Upper lobe of right lung (tissue), 1 donor: ENCODE results near the gene CCDC136. TPM values are rescaled to one million over a fixed set of nuclear protein-coding genes. Genes with fewer than 3 reads are reported as not detected.
A peak's percentile ranks its signal among the peaks of the same experiment; 100 is the strongest.

ENCODE experiments used
- ATAC-seq: fragments of 200-7000 bp; cut with Tn5 transposase; one replicate; pipeline ENCODE4 v1.9.1; 2020; ENCODE audit warnings: mild to moderate bottlenecking, moderate library complexity
- DNase-seq: peaks from one replicate; pipeline ENCODE4 v3.0.0-alpha.2; 2020
- H3K27ac ChIP-seq: fragments of 200-600 bp; one replicate; pipeline ENCODE4 v1.8.0; 2022
- H3K27me3 ChIP-seq: fragments of 200-600 bp; one replicate; pipeline ENCODE4 v1.8.0; 2022; ENCODE audit warnings: mild to moderate bottlenecking
- H3K36me3 ChIP-seq: fragments of 200-600 bp; one replicate; pipeline ENCODE4 v1.8.0; 2022
- H3K4me1 ChIP-seq: fragments of 200-600 bp; one replicate; pipeline ENCODE4 v1.8.0; 2022
- H3K4me3 ChIP-seq: fragments of 200-600 bp; one replicate; pipeline ENCODE4 v1.8.0; 2022; ENCODE audit warnings: mild to moderate bottlenecking
- H3K9me3 ChIP-seq: fragments of 200-600 bp; one replicate; pipeline ENCODE4 v1.8.0; 2022
- CTCF ChIP-seq: fragments of 200-600 bp; IDR thresholded peaks from one replicate; pipeline ENCODE4 v1.8.0; 2022; ENCODE audit warnings: antibody characterized with exemption
- intact Hi-C: fragments of 100-400 bp; cut with DNase I; formaldehyde crosslinking; loops from one replicate; pipeline ENCODE4 v1.11.0; 2022
- total RNA-seq: library from RNA; stranded (reverse); fragmentation: NEBNext Ultra II Directional; extraction: Animal tissue kit (Norgen Biotek cat#: 25700); gene quantifications from one replicate; pipeline ENCODE4 v1.2.1, GENCODE V29; 2021
- donor health status: DM: no; HTN: yes; CAD: no; lungs with severe emphysema.

CCDC136 gene
- total RNA-seq, 1 donor from 2014 or later, result 3.1 TPM

- ATAC-seq, result no peak
- Histone ChIP-seq H3K27ac (no peak overlapping the region), H3K27me3 (no peaks in the 10 kb centered on the region), H3K4me3 (no peak overlapping the region), H3K36me3 (no peaks in the 10 kb centered on the region), H3K9me3 (no peaks in the 10 kb centered on the region), H3K4me1 (no peaks in the 10 kb centered on the region)
- no peak for TF ChIP-seq CTCF
- intact Hi-C loops, result no loop called here
- no peak for DNase-seq
Observed at GRCh38 chr7:128778946-128779345, 12.8 kb upstream of the CCDC136 start.

DNA sequence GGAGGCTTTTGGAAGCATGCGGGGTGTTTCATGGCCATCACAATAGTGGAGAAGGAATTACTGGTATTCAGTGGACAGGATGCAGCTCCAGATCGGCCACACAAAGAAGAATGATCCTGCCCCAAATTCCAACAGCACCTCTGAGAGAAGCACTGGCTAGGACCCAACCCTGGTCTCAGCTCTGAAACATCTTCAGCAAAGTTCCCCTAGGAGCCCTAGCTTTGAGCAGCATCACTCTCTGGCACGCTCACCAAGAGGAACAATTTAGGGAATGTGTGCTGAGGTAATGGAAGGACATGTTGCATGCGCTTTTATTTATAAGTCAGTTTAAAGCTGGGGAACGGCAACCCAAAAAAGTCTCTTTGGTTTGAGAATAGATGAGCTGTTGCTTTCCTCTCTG is 10.6 kb upstream of the CCDC136 start:
- no peak for ATAC-seq
- Histone ChIP-seq H3K9me3 (no peaks in the 10 kb centered on the region), H3K27me3 (no peaks in the 10 kb centered on the region), H3K36me3 (no peaks in the 10 kb centered on the region), H3K4me1 (no peaks in the 10 kb centered on the region), H3K4me3 (no peak overlapping the region), H3K27ac (no peak overlapping the region)
- DNase-seq, result no peak
- intact Hi-C loops, result no loop called here
- no peak for TF ChIP-seq CTCF

- DNase-seq (no peak), ATAC-seq (no peak)
- Histone ChIP-seq H3K4me3 (no peak overlapping the region), H3K9me3 (no peaks in the 10 kb centered on the region), H3K27ac (no peak overlapping the region), H3K36me3 (no peaks in the 10 kb centered on the region), H3K4me1 (no peaks in the 10 kb centered on the region), H3K27me3 (no peaks in the 10 kb centered on the region)
- no peak for TF ChIP-seq CTCF
- intact Hi-C loops, result no loop called here
Observed at GRCh38 chr7:128781851-128782250, 9.9 kb upstream of the CCDC136 start.

GRCh38 chr7:128783143-128783861 is 8.5 kb upstream of the CCDC136 start:
- TF ChIP-seq CTCF, result no peak
- Histone ChIP-seq H3K27ac (no peak overlapping the region), H3K36me3 (no peaks in the 10 kb centered on the region), H3K4me1 (no peaks in the 10 kb centered on the region), H3K27me3 (no peaks in the 10 kb centered on the region), H3K9me3 (no peaks in the 10 kb centered on the region), H3K4me3 (no peak overlapping the region)
- DNase-seq, result no peak
- intact Hi-C loops, result no loop called here
- peak; percentile 42 for ATAC-seq

- no peak for TF ChIP-seq CTCF
- no peak for ATAC-seq
Observed at GRCh38 chr7:128785738-128786137, 6.0 kb upstream of the CCDC136 start.

More at GRCh38 chr7:128785738-128786137, 6.0 kb upstream of the CCDC136 start:
- no peaks in the 10 kb centered on the region for H3K9me3 ChIP-seq
- H3K36me3 ChIP-seq, result no peaks in the 10 kb centered on the region
- DNase-seq, result no peak
- H3K27me3 ChIP-seq, result no peaks in the 10 kb centered on the region
- peaks cover 4% of the 10 kb centered on the region for H3K4me1 ChIP-seq
- H3K27ac ChIP-seq, result no peak overlapping the region
- H3K4me3 ChIP-seq, result no peak overlapping the region
- intact Hi-C loops, result no loop called here
